Renal cortex interstitium (tissue), 15 donors: ENCODE data around the gene LY6G6F. TPM values are rescaled to one million over a fixed set of nuclear protein-coding genes. Genes with fewer than 3 reads are reported as not detected.
A peak's percentile ranks its signal among the peaks of the same experiment; 100 is the strongest.

Source experiments
- DNase-seq, 11 donors: peaks; one replicate each; pipeline ENCODE4 v3.0.0-alpha.2; 2013; ENCODE audit warnings: low read depth in 9 of 11, low spot score in 4 of 11; ENCODE audit errors: extremely low read depth in 1 of 11
- long read RNA-seq, 16 experiments: transcript quantifications; one replicate each; lab custom pipeline, GENCODE V29; 2026
- polyA plus RNA-seq, 3 donors: library from polyadenylated mRNA; unstranded; fragments of 120-200 nt; gene quantifications; one replicate each; pipeline ENCODE4 v1.2.1, GENCODE V29; 2013; ENCODE audit not compliant: insufficient read length in 3 of 3

Gene LY6G6F, protein sequence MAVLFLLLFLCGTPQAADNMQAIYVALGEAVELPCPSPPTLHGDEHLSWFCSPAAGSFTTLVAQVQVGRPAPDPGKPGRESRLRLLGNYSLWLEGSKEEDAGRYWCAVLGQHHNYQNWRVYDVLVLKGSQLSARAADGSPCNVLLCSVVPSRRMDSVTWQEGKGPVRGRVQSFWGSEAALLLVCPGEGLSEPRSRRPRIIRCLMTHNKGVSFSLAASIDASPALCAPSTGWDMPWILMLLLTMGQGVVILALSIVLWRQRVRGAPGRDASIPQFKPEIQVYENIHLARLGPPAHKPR
- polyA plus RNA-seq: 1 to 10 TPM in 1 of 3 donors, under 1 TPM in 2; 0.44 to 1.2 (median 0.73) TPM
- long read RNA-seq, donor 1: 0 reads
- long read RNA-seq, donor 2, partial matches to known transcripts: 0 of 1 reads
- long read RNA-seq, donor 2, other reads (novel, unspliced or antisense): 0 of 1 reads
- long read RNA-seq, donor 3, partial matches to known transcripts: 0 of 1 reads
- long read RNA-seq, donor 3, other reads (novel, unspliced or antisense): 0 of 1 reads
- long read RNA-seq, donor 4: 0 reads
- long read RNA-seq, donor 5: 0 reads
- long read RNA-seq, donor 6: 0 reads
- long read RNA-seq, donor 7: 0 reads
- long read RNA-seq, donor 8: 0 reads
- long read RNA-seq, donor 9: 0 reads
- long read RNA-seq, donor 10, partial matches to known transcripts: 0 of 1 reads
- long read RNA-seq, donor 10, other reads (novel, unspliced or antisense): 0 of 1 reads
- long read RNA-seq, donor 11: 0 reads
- long read RNA-seq, donor 12: 0 reads
- long read RNA-seq, donor 13: 0 reads
- long read RNA-seq, donor 14: 0 reads
- long read RNA-seq, donor 15: 0 reads
- long read RNA-seq, donor 16, partial matches to known transcripts: 0 of 1 reads
- long read RNA-seq, donor 16, other reads (novel, unspliced or antisense): 0 of 1 reads

DNA sequence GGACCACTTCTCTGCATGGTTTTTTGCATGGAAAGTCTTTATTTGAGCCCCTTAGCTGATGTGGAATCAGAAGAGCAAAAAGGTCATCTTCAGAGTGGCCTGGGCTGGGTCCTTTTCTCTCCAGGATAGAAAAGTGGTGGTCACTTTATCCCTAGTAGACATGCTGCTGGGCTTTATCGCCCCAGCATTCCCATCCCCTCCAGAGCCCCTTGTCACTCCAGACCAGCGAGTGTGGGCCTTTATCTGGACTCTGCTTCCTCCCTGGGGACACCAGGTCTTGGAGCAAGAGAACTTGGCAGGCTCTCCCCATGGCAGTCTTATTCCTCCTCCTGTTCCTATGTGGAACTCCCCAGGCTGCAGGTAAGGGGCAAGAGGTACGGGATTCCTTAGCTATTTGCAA, at the start of gene LY6G6F:
LY6G6F (plus strand) TSS at position 268 of the 400 bp plus-strand sequence; CDS start at position 309, 41 bp downstream.
- DNase-seq: no peak

DNA sequence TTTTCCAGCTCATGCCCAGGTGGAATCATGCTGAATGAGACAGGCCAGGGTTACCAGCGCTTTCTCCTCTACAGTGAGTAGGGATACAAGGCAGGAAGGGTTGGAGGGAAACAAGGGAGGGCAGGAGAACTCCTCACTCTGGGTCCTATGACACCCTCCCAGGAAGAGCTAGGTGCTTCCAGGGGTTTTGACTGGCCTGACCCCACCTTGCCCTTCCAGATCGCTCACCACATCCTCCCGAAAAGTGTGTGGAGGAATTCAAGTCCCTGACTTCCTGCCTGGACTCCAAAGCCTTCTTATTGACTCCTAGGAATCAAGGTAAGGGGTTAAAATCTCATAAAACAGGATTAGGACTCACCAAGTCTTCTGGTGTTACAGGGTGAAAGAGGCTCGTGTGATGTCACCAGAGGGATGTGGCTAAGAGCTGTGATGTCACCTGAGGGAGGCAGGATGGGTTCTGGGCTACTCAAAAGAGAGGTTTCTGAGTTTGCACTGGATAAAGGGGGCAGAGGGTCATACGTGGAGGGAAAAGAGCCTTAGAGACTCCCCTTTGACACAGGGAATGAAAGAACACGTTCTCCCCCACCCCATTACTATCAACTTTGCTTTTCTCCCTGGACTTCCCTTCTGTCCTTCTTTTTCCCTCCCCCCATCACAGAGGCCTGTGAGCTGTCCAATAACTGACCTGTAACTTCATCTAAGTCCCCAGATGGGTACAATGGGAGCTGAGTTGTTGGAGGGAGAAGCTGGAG, 49.1 kb upstream of the LY6G6F start:
- no peak for DNase-seq

DNA sequence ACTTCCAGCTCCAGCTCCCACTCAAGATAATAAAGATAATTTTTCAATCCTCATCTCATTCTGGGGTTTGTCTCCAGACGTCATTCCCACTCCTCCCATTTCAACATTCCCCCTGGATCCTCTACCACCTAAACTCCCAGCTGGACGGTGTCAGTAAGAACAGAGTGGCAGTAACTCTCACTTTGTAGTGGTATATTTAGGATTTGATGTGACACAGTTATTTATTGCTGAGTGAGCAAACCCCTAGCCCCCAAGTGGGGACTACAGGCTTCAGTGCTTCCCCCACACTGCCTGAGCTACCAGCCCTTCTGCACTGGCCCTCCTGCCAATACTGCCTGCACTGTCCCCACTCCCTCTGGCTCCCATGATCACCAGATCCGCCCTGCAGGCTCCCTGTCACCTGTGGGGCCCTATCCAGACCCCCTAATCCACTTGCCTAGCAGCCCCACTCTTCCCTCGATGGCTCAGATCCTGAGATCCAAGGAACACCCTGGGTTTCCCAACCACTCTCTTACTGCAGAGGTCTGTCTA, 48.4 kb upstream of the LY6G6F start:
- DNase-seq: no peak

DNA sequence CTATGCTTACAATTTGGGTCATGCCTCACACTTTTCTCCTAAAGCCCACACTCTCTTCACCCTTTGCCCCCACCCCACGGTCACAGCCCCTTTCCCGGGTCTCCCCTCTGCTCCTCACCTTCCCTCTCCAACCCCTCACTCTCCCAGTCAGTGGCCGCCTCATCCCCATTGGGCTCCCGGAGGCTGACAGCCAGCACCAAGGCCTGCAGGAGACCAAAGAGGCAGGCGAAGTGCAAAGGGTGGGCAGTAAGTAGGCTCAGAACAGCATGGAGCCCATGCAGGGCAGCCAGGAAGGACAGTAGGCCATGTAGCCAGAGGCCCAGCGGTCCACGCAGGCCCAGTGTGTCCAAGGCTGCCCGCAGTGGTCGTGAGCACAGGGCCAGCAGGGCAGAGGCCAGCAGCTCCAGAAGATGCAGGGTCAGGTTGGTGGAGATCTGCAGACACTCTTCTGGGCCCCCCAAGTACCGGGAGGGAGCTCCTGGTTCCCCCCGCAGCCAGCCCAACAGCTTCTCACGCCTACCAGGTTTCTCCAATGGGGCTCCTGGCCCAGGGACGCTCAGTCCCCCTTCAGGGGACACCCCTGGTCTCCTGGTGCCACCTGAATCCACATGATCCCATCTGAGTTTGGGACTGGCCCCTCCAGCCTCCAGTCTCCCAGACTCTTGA, 47.5 kb upstream of the LY6G6F start:
- no peak for DNase-seq

DNA sequence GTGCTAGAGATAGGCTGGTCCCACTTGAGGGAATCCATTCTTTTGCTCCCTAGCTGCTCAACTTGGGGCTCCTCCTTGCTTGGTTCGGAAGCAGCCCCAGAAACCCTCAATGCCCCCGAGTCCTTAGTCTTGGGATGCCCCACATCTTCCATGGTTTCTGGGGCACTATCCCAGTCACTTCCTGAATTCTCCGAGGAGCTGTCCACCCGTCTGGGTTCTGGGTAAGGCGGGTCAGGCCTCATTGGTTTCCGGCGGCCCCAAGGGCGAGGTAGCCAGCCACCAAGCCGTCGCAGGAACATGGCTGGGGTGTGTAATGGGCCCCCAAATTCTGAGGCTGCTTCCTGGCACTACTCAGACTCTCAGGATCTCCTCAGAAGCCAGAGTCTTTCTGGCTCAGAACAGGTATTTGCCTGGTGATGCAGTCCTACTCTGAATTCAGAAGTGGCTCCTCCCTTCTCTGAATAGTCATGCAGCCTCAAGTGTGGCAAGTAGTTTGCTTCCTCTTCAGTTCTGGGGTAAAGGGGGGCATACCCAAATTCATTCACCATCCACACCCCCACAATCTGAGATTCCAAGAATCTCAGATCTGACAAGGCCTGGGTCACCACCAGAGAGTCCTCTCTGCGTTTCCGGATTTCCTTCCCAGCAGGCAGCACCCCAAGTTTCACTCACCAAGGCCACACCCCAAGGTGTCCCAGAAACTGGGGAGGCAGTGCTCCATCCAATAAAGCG, 46.9 kb upstream of the LY6G6F start:
- no peak for DNase-seq

DNA sequence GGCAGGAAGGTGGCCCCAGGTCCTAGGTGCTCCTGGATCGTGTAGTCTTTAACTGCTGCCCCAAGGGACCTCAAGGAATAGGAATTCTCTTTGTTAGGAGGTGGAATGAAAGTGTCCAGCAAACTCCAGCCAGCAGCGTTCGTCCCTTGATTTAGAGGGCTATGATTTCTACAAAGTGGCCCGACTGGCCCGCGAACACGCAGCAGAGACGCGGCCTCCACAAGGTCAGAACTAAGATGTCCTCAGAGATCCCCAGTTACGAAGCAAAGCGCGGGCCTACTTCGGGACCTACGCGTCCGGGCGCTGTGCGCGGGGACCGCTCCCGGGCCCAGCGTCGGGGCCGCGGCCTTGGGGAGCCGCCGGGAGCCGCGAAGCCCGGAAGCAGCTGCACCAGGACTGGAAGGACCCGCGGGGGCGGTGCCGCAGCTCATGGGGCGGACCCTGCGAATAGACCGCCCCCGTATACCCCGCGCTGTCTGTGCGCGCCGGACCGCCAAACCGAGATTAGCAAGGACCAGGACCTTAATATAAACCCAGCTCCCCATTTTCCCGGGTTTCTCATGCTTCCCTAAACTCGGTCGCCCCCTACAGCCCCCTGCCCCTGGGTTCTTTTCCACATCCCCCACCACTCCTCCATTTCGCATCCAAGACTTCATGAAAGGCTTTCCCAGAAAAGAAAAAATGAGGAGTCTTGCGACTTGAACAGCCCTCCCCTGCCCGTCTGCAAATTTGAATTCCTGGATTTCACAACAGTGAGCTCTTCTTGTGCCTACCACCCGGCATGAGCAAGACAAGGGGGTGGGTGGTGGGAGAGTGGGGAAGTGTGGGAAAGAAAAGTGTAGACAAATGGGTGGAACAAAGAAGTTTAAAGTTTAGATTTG, 46.0 kb upstream of the LY6G6F start, which contains the start of gene C6orf47:
C6orf47 (minus strand) TSS at position 398 of the 881 bp plus-strand sequence. CDS start 831 bp downstream, outside the sequence.
- DNase-seq: peak in 9 of 11 donors; percentile 66 to 82 (median 78)

DNA sequence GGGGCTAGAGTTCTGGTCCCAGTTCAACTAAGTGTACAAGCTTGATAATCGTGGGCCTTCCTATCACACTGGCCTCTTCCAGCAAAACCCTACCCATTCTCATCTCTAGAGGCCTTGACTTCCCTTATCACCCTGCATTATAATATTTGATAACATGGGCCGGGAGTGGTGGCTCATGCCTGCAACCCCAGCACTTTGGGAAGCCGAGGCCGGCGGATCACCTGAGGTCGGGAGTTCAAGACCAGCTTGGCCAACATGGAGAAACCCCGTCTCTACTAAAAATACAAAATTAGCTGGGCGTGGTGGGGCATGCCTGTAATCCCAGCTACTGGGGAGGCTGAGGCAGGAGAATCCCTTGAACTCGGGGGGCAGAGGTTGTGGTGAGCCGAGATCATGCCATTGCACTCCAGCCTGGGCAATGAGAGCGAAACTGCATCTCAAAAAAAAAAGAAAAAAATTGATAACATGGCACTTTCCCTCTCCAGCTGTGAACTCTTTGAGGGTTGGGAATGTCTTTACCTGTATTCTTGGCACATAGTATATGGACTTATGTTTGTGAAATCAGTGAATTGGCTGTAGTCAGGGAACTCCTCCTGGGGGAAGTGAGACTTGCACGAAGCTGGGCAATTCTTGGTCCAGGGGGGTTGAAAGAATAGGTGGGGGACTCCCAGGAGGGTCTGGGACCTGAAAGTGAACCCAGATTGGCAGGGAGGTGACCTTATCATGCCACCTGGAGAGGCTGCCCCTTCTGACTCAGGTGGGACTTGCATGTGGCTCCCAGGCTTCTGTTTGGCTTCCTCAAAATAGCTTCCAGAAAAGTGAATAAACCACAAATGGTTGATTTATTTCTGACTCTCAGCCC, 45.2 kb upstream of the LY6G6F start:
- DNase-seq: no peak

DNA sequence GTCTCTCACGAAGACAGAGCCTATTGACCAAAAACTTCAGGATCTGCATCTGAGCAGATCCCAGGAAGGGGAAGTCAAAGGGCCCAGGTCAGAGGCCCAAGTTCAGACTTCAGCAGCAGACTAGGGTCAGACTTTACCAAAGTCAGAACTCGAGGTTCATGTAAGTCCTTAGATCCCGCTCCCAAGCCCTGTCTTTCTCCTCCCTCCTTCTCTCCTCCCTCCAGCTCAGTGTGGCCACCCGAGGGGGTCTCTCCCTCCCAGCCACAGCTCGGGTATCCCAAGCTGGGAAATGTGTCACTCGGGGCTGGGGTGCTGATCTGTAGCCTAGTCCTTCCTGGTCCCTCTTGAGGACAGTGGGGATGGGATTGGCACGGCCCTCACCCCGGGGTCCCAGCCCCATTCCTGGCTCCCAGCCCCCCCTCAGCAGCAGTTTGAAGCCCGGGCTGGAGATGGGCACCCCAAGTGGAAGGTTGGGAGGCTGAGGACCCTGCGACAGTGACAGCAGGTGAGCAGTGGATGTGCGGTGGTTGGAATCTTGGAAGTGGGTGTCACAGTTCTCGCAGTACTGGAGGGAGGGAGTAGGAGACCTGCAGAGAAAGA, 44.4 kb upstream of the LY6G6F start:
- DNase-seq: no peak

DNA sequence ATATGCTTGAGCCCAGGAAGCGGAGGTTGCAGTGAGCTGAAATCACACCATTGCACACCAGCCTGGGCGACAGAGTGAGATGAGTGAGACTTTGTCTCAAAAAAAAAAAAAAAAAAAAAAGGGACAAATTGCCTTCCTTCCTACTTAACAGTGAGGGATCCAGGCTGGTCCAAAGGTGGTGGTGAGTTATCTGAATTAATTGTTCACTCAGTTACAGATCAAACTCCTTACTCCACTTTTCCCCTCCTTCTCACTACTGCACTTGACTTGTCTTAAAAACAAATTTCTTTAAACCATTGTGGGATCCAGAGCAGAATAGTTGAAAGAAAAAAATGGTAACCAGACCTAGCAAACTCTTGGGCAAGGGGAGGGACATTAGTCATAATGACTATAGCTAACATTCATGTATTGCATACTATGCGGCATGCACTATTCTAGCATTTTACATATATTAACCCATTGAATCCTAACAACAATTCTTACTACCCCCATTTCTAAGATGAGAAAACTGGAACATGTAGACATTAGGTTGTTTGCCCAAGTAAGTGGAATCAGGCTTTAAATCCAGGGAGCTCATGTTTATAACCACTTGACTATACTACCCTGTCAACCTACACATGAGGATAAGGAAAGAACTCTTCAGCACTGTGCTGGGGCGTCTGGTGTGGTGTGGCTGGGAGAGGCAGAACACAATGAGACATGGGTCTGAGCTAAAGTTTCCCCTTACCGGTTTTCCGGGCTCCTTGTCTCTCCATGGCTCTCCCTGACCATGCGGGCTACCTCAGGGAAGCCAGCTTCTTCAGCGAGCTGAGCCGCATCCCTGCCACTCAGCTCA, 43.3 kb upstream of the LY6G6F start:
- DNase-seq: no peak

DNA sequence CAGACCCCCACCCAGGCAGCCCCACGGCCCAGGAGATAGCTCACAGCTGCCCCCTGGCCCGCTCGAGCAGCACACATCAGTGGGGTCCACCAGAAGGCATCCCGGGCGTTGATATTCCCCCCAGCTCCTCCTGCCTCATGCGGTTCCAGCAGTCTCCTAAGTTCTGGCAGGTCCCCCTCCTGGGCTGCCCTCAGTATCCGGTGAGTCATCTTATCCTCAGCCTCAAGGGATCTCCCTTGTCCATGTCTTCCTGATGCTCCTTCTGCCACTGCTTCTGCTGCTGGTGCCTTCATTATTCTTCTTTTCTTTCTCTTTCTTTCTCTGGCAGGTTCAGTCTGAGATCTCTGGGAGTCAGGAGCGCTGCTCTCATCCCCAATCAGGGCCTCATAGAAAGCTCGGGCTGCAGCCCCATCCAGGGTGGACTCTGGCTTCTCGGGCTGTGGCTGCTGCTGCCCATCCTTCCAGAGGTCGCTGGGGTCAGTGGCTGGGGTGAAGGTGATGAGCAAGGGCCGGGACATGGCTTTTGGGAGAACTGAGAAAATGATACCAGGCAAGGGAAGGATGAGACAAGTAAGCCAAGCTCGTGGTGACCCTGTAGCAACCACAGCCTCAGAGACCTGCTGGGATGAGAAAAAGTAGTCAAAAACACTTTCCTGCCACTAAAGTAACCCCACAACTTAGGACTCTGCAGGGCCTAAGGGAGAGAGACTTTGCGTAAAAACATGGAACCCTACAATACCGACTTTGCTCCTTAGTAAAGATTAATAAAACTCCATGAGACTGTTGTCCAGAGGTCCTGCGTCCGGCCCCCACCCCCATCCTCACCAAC, 42.5 kb upstream of the LY6G6F start:
- no peak for DNase-seq

DNA sequence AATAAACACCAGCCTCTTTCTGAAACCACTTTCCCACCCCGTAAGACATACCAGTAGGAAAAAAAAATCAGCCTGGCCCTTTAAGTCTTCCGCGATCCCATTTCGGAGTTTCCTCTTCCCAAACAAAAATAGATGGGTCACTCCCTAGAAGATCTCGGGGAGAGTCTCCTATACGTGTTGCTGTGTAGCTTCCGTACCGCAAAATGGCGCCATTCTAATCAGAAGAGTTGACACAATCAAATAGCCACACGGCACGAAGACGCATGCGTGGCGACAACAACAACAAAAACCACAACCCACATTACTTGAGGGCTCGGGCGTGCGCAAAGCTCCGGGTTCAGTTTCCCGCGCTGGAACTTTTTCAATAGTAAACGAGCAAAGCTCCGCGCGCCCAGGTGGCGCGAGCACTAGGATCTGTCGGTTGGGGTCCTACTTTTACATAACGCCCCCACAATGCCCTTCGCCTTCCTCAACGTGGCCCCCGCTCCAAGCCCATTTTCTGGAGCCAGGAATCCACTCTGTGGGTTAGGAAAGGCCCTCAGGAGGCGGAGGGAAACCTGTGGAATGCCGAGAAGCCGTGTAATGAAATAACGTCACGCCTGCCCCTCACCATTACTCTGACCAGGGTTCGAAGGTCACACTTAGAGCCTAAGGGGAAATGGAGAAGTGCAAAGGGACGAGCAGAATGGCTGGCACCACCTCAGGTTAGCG, 41.7 kb upstream of the LY6G6F start, which contains the start of gene GPANK1:
GPANK1 (minus strand) TSS at position 208 of the 711 bp plus-strand sequence. CDS start 519 bp downstream, outside the sequence.
- DNase-seq: peak; percentile 82 to 96 (median 91)

DNA sequence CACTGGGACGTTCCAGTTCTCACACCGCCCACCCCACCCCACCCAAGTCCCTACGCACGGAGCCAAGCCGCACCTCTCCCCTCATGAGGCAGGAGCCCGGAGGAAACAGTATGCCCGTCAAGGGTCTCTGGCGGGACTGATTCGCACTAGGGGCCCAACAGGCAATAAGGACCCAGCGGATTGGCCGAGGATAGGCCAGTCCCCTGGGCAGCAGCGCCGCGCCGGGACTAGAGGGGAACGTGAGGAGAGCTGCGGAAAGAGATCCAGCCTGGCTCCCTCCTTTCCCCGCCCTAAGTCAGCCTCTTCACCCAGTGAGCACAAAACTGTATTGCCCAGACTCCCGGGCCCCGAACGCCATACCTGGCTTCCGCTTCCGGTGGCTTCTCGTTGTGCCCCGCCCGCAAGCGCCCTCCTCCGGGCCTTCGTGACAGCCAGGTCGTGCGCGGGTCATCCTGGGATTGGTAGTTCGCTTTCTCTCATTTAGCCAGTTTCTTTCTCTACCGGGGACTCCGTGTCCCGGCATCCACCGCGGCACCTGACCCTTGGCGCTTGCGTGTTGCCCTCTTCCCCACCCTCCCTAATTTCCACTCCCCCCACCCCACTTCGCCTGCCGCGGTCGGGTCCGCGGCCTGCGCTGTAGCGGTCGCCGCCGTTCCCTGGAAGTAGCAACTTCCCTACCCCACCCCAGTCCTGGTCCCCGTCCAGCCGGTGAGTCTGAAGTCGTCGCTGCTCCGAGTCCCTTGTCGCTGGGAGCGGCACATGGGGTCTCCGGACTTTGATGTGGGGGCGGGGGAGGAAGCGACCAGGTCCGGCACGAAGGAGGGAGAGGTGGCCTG, 40.9 kb upstream of the LY6G6F start, which contains the start of gene CSNK2B:
CSNK2B (plus strand) TSS at position 580 of the 836 bp plus-strand sequence. CDS start 752 bp downstream, outside the sequence.
- DNase-seq: peak; percentile 90 to 98 (median 95)
